MM.1S (cell line): ENCODE results near the gene AJUBA.

ENCODE experiments used
- CTCF ChIP-seq: fragments of 300-600 bp; sonication (generic); IDR thresholded peaks from 2 replicates; pipeline ENCODE4 v1.5.1; 2016; ENCODE audit warnings: antibody characterized with exemption, low read length, mixed read lengths
- EZH2 ChIP-seq: fragments of 300-600 bp; sonication (generic); optimal IDR thresholded peaks from 2 replicates; pipeline ENCODE3; 2017; ENCODE audit warnings: low read depth, mild to moderate bottlenecking, antibody characterized with exemption, low read length, mixed read lengths
- EZH2phosphoT487 ChIP-seq: fragments of 300-600 bp; sonication (generic); IDR thresholded peaks from 2 replicates; pipeline ENCODE4 v1.6.1; 2018; ENCODE audit warnings: antibody characterized with exemption, low read length

- TF ChIP-seq CTCF: no peak
- no peak for TF ChIP-seq EZH2
- TF ChIP-seq EZH2phosphoT487: no peak
Observed at GRCh38 chr14:22979748-22980392, 2.5 kb downstream of the AJUBA start.
